Neuronal stem cell (in vitro differentiated cells): ENCODE results near the gene CUX1.
"Not testable (repeated sequence)": the region's sequence is repeated elsewhere in the genome, so short reads cannot be mapped to it uniquely, and the experiment has no call there.

Source experiments
- DNase-seq: peaks from one replicate; pipeline ENCODE4 v3.0.0-alpha.2; 2013; ENCODE audit warnings: low spot score
- H2AFZ ChIP-seq: one replicate; pipeline ENCODE4 v1.6.1; 2013; ENCODE audit warnings: mild to moderate bottlenecking, low read length, inconsistent platforms
- H2AK5ac ChIP-seq: 2 replicates; pipeline ENCODE4 v1.6.1; 2013; ENCODE audit warnings: low read depth, mild to moderate bottlenecking, inconsistent platforms, low read length, moderate library complexity, mixed read lengths
- H2BK120ac ChIP-seq: 2 replicates; pipeline ENCODE4 v1.6.1; 2013; ENCODE audit warnings: low read depth, mild to moderate bottlenecking, inconsistent platforms, low read length, moderate library complexity, mixed read lengths
- H2BK12ac ChIP-seq: one replicate; pipeline ENCODE4 v1.6.1; 2013; ENCODE audit warnings: low read length, inconsistent platforms
- H2BK15ac ChIP-seq: 2 replicates; pipeline ENCODE4 v1.6.1; 2013; ENCODE audit warnings: mild to moderate bottlenecking, low read length, inconsistent platforms, mixed read lengths
- H2BK5ac ChIP-seq: one replicate; pipeline ENCODE4 v1.6.1; 2013; ENCODE audit warnings: inconsistent platforms, mild to moderate bottlenecking, low read length, moderate library complexity
- H3K14ac ChIP-seq: one replicate; pipeline ENCODE4 v1.6.1; 2013; ENCODE audit warnings: low read length, inconsistent platforms
- H3K18ac ChIP-seq: 2 replicates; pipeline ENCODE4 v1.6.1; 2013; ENCODE audit warnings: low read length, inconsistent platforms
- H3K23ac ChIP-seq: 2 replicates; pipeline ENCODE4 v1.6.1; 2013; ENCODE audit warnings: low read depth, mild to moderate bottlenecking, mixed read lengths, low read length, inconsistent platforms; ENCODE audit not compliant: poor library complexity
- H3K27ac ChIP-seq: replicated peaks from 3 replicates; pipeline ENCODE4 v1.5.1; 2013; ENCODE audit warnings: low read length, inconsistent platforms
- H3K27me3 ChIP-seq, 3 experiments: 2 replicates each; pipeline ENCODE4 v1.6.1; 2013; ENCODE audit warnings: low read length in 3 of 3, mild to moderate bottlenecking in 2 of 3, inconsistent platforms in 1 of 3, low read depth in 1 of 3, mixed read lengths in 1 of 3, moderate library complexity in 1 of 3; ENCODE audit not compliant: control insufficient read depth in 3 of 3, insufficient read depth in 3 of 3
- H3K36me3 ChIP-seq, 2 donors: replicated peaks in 1 of 2; 2 replicates each; pipeline ENCODE4 v1.6.1; 2013; ENCODE audit warnings: low read length in 2 of 2; ENCODE audit not compliant: control insufficient read depth in 2 of 2, insufficient read depth in 2 of 2
- H3K4ac ChIP-seq: 2 replicates; pipeline ENCODE4 v1.6.1; 2013; ENCODE audit warnings: inconsistent platforms, mild to moderate bottlenecking, low read length, moderate library complexity
- H3K4me1 ChIP-seq, 2 donors: 1 replicate in 1 of 2; 2 replicates in 1 of 2; pipeline ENCODE4 v1.6.1; 2013; ENCODE audit warnings: low read length in 2 of 2, low read depth in 1 of 2; ENCODE audit not compliant: control insufficient read depth in 2 of 2, insufficient read depth in 1 of 2
- H3K4me2 ChIP-seq: one replicate; pipeline ENCODE4 v1.6.1; 2013; ENCODE audit warnings: mild to moderate bottlenecking, low read length, inconsistent platforms; ENCODE audit not compliant: insufficient read depth, poor library complexity, severe bottlenecking
- H3K4me3 ChIP-seq, 2 donors: 2 replicates each; pipeline ENCODE4 v1.5.1; 2013; ENCODE audit warnings: low read length in 2 of 2, mild to moderate bottlenecking in 2 of 2, inconsistent platforms in 1 of 2, moderate library complexity in 1 of 2
- H3K79me1 ChIP-seq: one replicate; pipeline ENCODE4 v1.6.1; 2013; ENCODE audit warnings: low read depth, mild to moderate bottlenecking, inconsistent platforms, low read length, moderate library complexity
- H3K9ac ChIP-seq: one replicate; pipeline ENCODE4 v1.6.1; 2013; ENCODE audit warnings: mild to moderate bottlenecking, low read depth, low read length, inconsistent platforms; ENCODE audit not compliant: poor library complexity
- H3K9me3 ChIP-seq, 2 donors: replicated peaks in 1 of 2; 2 replicates each; pipeline versions ENCODE3 to v1.6.1; 2013; ENCODE audit warnings: low read length in 2 of 2, mild to moderate bottlenecking in 2 of 2, inconsistent platforms in 1 of 2, low read depth in 1 of 2, mixed read lengths in 1 of 2, moderate library complexity in 1 of 2; ENCODE audit not compliant: control insufficient read depth in 2 of 2, insufficient read depth in 1 of 2
- H4K8ac ChIP-seq: one replicate; pipeline ENCODE4 v1.6.1; 2013; ENCODE audit warnings: low read depth, mild to moderate bottlenecking, inconsistent platforms, low read length, moderate library complexity
- H4K91ac ChIP-seq: one replicate; pipeline ENCODE4 v1.6.1; 2013; ENCODE audit warnings: low read length, low read depth, mild to moderate bottlenecking, inconsistent platforms; ENCODE audit not compliant: poor library complexity
- WGBS, 2 donors: extraction: QIAGEN DNeasy Blood & Tissue Kit; methylation state at CpG; one replicate each; pipeline ENCODE4 v1.1.7; 2013; ENCODE audit warnings: missing lambda C conversion rate in 2 of 2, mixed read lengths in 1 of 2; ENCODE audit not compliant: insufficient read length in 2 of 2, insufficient replicate concordance in 1 of 2; ENCODE audit errors: extremely low coverage in 2 of 2; 5-methylcytosine and 5-hydroxymethylcytosine counted together

Gene CUX1

GRCh38 chr7:101831396-101831795 lies 14.0 kb downstream of the CUX1 start:
- not testable (repeated sequence) for H3K4me2 ChIP-seq, H2BK12ac ChIP-seq, H3K27ac ChIP-seq, H2BK5ac ChIP-seq, H2AK5ac ChIP-seq, H2BK120ac ChIP-seq, H3K27me3 ChIP-seq, H4K8ac ChIP-seq, H3K4ac ChIP-seq, H2AFZ ChIP-seq, H3K79me1 ChIP-seq, H3K9me3 ChIP-seq, H2BK15ac ChIP-seq, H3K4me1 ChIP-seq, H3K18ac ChIP-seq, H3K14ac ChIP-seq, H4K91ac ChIP-seq, H3K23ac ChIP-seq, DNase-seq, H3K9ac ChIP-seq, H3K4me3 ChIP-seq
- no CpG with 5 or more reads among the region's 10 CpGs for WGBS, 2 donors
- H3K36me3 ChIP-seq = peaks cover 1 to 20% of the 10 kb centered on the region in 2 donors

GRCh38 chr7:101832205-101832631 lies 14.8 kb downstream of the CUX1 start:
- WGBS, 2 donors = no CpG with 5 or more reads among the region's 14 CpGs

GRCh38 chr7:101832685-101833375 lies 15.4 kb downstream of the CUX1 start:
- Histone ChIP-seq H3K9ac (no peak overlapping the region), H3K27ac (no peak overlapping the region), H3K23ac (no peak overlapping the region), H4K91ac (no peak overlapping the region), H3K14ac (no peak overlapping the region), H3K4me1 (no peaks in the 10 kb centered on the region), H3K79me1 (peaks cover 6% of the 10 kb centered on the region), H2AK5ac (no peak overlapping the region), H3K18ac (no peak overlapping the region), H3K4me2 (no peak overlapping the region), H3K9me3 (no peaks in the 10 kb centered on the region), H2BK12ac (no peak overlapping the region), H2BK120ac (no peak overlapping the region), H2AFZ (no peak overlapping the region), H4K8ac (no peak overlapping the region), H3K36me3 (peaks cover 1 to 17% of the 10 kb centered on the region in 2 donors), H3K27me3 (no peaks in the 10 kb centered on the region), H3K4ac (no peak overlapping the region), H2BK15ac (no peak overlapping the region), H2BK5ac (no peak overlapping the region), H3K4me3 (no peak overlapping the region)
- no CpG with 5 or more reads among the region's 14 CpGs for WGBS, 2 donors
- DNase-seq = no peak

More at GRCh38 chr7:101832205-101832631, 14.8 kb downstream of the CUX1 start:
- Histone ChIP-seq H2AFZ (no peak overlapping the region), H2BK15ac (no peak overlapping the region), H3K18ac (no peak overlapping the region), H2BK12ac (no peak overlapping the region), H2AK5ac (no peak overlapping the region), H3K27me3 (no peaks in the 10 kb centered on the region), H3K23ac (no peak overlapping the region), H4K91ac (no peak overlapping the region), H2BK120ac (no peak overlapping the region), H2BK5ac (peak overlapping the region; percentile 79), H3K36me3 (peaks cover 1 to 20% of the 10 kb centered on the region in 2 donors), H3K9me3 (no peaks in the 10 kb centered on the region), H3K9ac (peak overlapping the region; percentile 54), H3K27ac (no peak overlapping the region), H3K4me1 (no peaks in the 10 kb centered on the region), H3K79me1 (peaks cover 6% of the 10 kb centered on the region), H3K4me3 (no peak overlapping the region), H3K4me2 (no peak overlapping the region), H4K8ac (no peak overlapping the region), H3K4ac (no peak overlapping the region), H3K14ac (no peak overlapping the region)
- no peak for DNase-seq

DNA sequence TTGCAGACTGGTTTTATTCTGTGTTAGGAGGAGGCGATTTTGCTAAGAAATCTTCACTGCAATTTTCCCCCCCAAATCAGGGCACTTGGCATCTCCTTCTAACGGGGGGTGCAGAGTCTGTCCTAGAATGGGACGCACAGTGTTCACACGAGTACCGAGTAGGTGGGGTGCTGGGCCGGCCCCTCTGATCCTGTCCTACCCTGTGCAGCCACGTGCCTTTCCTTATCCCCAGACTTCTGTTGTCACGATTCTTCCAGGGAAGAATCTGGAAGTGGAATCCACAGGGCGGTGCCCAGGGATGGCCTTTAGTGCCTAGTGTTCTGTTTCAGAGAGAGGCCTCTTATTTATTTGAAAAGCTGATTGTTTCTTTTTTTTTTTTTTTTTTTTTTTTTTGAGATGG lies 16.4 kb downstream of the CUX1 start:
- Histone ChIP-seq H3K36me3 (peaks cover 1 to 9% of the 10 kb centered on the region in 2 donors), H2AK5ac (no peak overlapping the region), H3K18ac (no peak overlapping the region), H3K4me3 (no peak overlapping the region), H3K9ac (no peak overlapping the region), H3K14ac (no peak overlapping the region), H2BK15ac (no peak overlapping the region), H3K4ac (no peak overlapping the region), H3K27me3 (no peaks in the 10 kb centered on the region), H2BK120ac (no peak overlapping the region), H3K23ac (no peak overlapping the region), H2BK12ac (no peak overlapping the region), H2AFZ (no peak overlapping the region), H2BK5ac (no peak overlapping the region), H4K91ac (no peak overlapping the region), H3K27ac (no peak overlapping the region), H4K8ac (no peak overlapping the region), H3K79me1 (peaks cover 6% of the 10 kb centered on the region), H3K4me2 (no peak overlapping the region), H3K4me1 (peaks cover 0 to 2% of the 10 kb centered on the region in 2 donors), H3K9me3 (no peaks in the 10 kb centered on the region)
- DNase-seq = no peak
- WGBS, 2 donors = no CpG with 5 or more reads among the region's 9 CpGs
